Chondrocyte (in vitro differentiated cells): Measurements from ENCODE around the gene SV2B. TPM values are rescaled to one million over a fixed set of nuclear protein-coding genes. Genes with fewer than 3 reads are reported as not detected.
"Not testable (repeated sequence)": the region's sequence is repeated elsewhere in the genome, so short reads cannot be mapped to it uniquely, and the experiment has no call there.

ENCODE experiments used
- DNase-seq: peaks from one replicate; pipeline ENCODE4 v3.0.0; 2021; ENCODE audit warnings: mixed read lengths, low spot score
- H3K27ac Mint-ChIP-seq: one replicate; pipeline ENCODE4 v1.8.0; 2021; ENCODE audit warnings: mild to moderate bottlenecking, moderate library complexity, mixed read lengths; ENCODE audit not compliant: unreplicated experiment
- H3K27me3 Mint-ChIP-seq: 2 replicates; pipeline ENCODE4 v1.8.0; 2021; ENCODE audit warnings: low read depth, mixed read lengths
- H3K36me3 Mint-ChIP-seq: 2 replicates; pipeline ENCODE4 v1.8.0; 2021; ENCODE audit warnings: low read depth, mixed read lengths
- H3K4me1 Mint-ChIP-seq: 2 replicates; pipeline ENCODE4 v1.8.0; 2021; ENCODE audit warnings: low read depth, mild to moderate bottlenecking, mixed read lengths
- H3K4me3 Mint-ChIP-seq: one replicate; pipeline ENCODE4 v1.8.0; 2021; ENCODE audit warnings: mild to moderate bottlenecking, moderate library complexity, mixed read lengths; ENCODE audit not compliant: unreplicated experiment
- H3K9me3 Mint-ChIP-seq: 2 replicates; pipeline ENCODE4 v1.8.0; 2021; ENCODE audit warnings: low read depth, mixed read lengths
- total RNA-seq: library from RNA; stranded (reverse); gene quantifications from 3 replicates; pipeline ENCODE4 v1.2.1, GENCODE V29; 2021
- TF ChIP-seq, protein P1 (sequence below): fragments of 200-600 bp; sonication (generic); IDR thresholded peaks from 2 replicates; pipeline ENCODE4 v1.5.0; 2021; ENCODE audit warnings: antibody characterized with exemption, mild to moderate bottlenecking, moderate library complexity

SV2B gene
- total RNA-seq, 1 donor from 2014 or later: not detected

- Mint-ChIP-seq H3K27ac (no peak overlapping the region), H3K4me1 (no peaks in the 10 kb centered on the region), H3K36me3 (no peaks in the 10 kb centered on the region), H3K9me3 (peaks cover 3% of the 10 kb centered on the region), H3K4me3 (no peak overlapping the region), H3K27me3 (peaks cover 6% of the 10 kb centered on the region)
- TF ChIP-seq, protein P1, sequence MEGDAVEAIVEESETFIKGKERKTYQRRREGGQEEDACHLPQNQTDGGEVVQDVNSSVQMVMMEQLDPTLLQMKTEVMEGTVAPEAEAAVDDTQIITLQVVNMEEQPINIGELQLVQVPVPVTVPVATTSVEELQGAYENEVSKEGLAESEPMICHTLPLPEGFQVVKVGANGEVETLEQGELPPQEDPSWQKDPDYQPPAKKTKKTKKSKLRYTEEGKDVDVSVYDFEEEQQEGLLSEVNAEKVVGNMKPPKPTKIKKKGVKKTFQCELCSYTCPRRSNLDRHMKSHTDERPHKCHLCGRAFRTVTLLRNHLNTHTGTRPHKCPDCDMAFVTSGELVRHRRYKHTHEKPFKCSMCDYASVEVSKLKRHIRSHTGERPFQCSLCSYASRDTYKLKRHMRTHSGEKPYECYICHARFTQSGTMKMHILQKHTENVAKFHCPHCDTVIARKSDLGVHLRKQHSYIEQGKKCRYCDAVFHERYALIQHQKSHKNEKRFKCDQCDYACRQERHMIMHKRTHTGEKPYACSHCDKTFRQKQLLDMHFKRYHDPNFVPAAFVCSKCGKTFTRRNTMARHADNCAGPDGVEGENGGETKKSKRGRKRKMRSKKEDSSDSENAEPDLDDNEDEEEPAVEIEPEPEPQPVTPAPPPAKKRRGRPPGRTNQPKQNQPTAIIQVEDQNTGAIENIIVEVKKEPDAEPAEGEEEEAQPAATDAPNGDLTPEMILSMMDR: no peak
- DNase-seq: no peak
Measured at GRCh38 chr15:91331581-91331980, 231.5 kb downstream of the SV2B start.

DNA sequence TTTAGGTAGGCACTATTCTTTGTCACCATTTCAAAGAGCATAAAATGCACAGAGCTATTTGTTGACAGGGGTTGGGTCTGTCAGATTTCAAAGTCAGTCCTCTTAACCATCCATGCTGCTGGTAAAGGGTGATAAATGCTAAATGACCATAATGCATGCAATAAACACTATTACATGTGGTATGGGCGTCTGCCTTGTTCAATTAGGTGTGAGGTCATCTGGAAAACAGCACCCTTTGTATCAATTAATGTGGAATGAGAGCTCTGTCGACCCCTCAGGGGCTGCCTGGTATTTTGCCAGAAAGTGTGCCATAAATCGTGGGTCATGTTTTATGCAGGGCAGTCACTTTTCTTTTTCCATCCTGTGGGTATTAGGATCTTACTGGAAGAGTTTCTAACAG, 235.6 kb downstream of the SV2B start:
- Mint-ChIP-seq H3K27ac (no peak overlapping the region), H3K4me1 (no peaks in the 10 kb centered on the region), H3K9me3 (no peaks in the 10 kb centered on the region), H3K36me3 (no peaks in the 10 kb centered on the region), H3K4me3 (no peak overlapping the region), H3K27me3 (peaks cover 4% of the 10 kb centered on the region)
- TF ChIP-seq, protein P1: no peak
- no peak for DNase-seq

DNA sequence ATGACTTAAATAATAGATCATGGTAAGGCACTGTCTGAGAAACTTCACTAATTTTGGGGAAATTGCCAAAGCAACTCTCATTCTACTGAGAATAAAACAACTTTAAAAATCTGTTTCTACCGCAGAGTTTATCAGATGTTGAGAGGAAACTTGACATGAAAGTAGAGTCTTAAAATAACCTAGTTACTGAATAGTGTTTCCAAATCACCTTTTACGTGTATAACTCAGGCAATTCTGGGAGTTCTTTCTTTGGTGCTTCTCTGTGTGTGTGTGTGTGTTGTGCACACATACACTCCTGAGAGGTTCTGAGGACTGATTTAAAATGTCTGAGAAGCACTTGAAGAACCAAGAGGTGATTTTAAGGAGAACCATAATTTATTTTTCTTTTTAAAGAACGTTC, 236.6 kb downstream of the SV2B start:
- Mint-ChIP-seq H3K4me3 (no peak overlapping the region), H3K4me1 (no peaks in the 10 kb centered on the region), H3K36me3 (no peaks in the 10 kb centered on the region), H3K27me3 (peaks cover 7% of the 10 kb centered on the region), H3K27ac (no peak overlapping the region), H3K9me3 (no peaks in the 10 kb centered on the region)
- TF ChIP-seq, protein P1: no peak
- no peak for DNase-seq

- no peak for DNase-seq
- TF ChIP-seq, protein P1: no peak
Measured at GRCh38 chr15:91338766-91339165, 238.7 kb downstream of the SV2B start.

GRCh38 chr15:91342097-91342496, 242.0 kb downstream of the SV2B start:
- Mint-ChIP-seq H3K9me3 (no peaks in the 10 kb centered on the region), H3K27me3 (peaks cover 7% of the 10 kb centered on the region), H3K36me3 (no peaks in the 10 kb centered on the region), H3K4me1 (no peaks in the 10 kb centered on the region), H3K27ac (no peak overlapping the region), H3K4me3 (no peak overlapping the region)
- TF ChIP-seq, protein P1: no peak
- DNase-seq: no peak

More at GRCh38 chr15:91338766-91339165, 238.7 kb downstream of the SV2B start:
- H3K36me3 Mint-ChIP-seq: no peaks in the 10 kb centered on the region
- no peaks in the 10 kb centered on the region for H3K4me1 Mint-ChIP-seq
- no peak overlapping the region for H3K27ac Mint-ChIP-seq
- H3K4me3 Mint-ChIP-seq: no peak overlapping the region
- no peaks in the 10 kb centered on the region for H3K9me3 Mint-ChIP-seq
- peaks cover 10% of the 10 kb centered on the region for H3K27me3 Mint-ChIP-seq

GRCh38 chr15:91344912-91345311, 244.9 kb downstream of the SV2B start:
- not testable (repeated sequence) for H3K9me3 Mint-ChIP-seq, H3K36me3 Mint-ChIP-seq, H3K4me1 Mint-ChIP-seq, DNase-seq, H3K27ac Mint-ChIP-seq, H3K4me3 Mint-ChIP-seq
- H3K27me3 Mint-ChIP-seq: peaks cover 11% of the 10 kb centered on the region
